ENCODE data around the gene MRM2.
A peak's percentile ranks its signal among the peaks of the same experiment; 100 is the strongest.

Gene MRM2

GRCh38 chr7:2271273-2272026 is 29.4 kb upstream of the MRM2 start (continued):
- no peak for TF ChIP-seq SNAI2 (CRISPR knock-in tag; IDR thresholded peaks at IDR 0.05)

- no peak for ATAC-seq
- TF ChIP-seq ZNF70 (CRISPR knock-in tag; IDR thresholded peaks at IDR 0.05) (no peak), OSR1 (CRISPR knock-in tag; IDR thresholded peaks at IDR 0.05) (no peak), CSRNP3 (CRISPR knock-in tag; IDR thresholded peaks at IDR 0.05) (no peak), CSDC2 (CRISPR knock-in tag; IDR thresholded peaks at IDR 0.05) (no peak), ZNF8 (CRISPR knock-in tag; IDR thresholded peaks at IDR 0.05) (no peak)
- TF ChIP-seq, protein P1, sequence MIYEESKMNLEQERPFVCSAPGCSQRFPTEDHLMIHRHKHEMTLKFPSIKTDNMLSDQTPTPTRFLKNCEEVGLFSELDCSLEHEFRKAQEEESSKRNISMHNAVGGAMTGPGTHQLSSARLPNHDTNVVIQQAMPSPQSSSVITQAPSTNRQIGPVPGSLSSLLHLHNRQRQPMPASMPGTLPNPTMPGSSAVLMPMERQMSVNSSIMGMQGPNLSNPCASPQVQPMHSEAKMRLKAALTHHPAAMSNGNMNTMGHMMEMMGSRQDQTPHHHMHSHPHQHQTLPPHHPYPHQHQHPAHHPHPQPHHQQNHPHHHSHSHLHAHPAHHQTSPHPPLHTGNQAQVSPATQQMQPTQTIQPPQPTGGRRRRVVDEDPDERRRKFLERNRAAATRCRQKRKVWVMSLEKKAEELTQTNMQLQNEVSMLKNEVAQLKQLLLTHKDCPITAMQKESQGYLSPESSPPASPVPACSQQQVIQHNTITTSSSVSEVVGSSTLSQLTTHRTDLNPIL (CRISPR knock-in tag; IDR thresholded peaks at IDR 0.05; ENCODE audit: low read depth), result no peak
- TF ChIP-seq, protein P2, sequence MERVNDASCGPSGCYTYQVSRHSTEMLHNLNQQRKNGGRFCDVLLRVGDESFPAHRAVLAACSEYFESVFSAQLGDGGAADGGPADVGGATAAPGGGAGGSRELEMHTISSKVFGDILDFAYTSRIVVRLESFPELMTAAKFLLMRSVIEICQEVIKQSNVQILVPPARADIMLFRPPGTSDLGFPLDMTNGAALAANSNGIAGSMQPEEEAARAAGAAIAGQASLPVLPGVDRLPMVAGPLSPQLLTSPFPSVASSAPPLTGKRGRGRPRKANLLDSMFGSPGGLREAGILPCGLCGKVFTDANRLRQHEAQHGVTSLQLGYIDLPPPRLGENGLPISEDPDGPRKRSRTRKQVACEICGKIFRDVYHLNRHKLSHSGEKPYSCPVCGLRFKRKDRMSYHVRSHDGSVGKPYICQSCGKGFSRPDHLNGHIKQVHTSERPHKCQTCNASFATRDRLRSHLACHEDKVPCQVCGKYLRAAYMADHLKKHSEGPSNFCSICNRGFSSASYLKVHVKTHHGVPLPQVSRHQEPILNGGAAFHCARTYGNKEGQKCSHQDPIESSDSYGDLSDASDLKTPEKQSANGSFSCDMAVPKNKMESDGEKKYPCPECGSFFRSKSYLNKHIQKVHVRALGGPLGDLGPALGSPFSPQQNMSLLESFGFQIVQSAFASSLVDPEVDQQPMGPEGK (CRISPR knock-in tag; IDR thresholded peaks at IDR 0.05; ENCODE audit: borderline replicate concordance), result no peak
- TF ChIP-seq, protein P3, sequence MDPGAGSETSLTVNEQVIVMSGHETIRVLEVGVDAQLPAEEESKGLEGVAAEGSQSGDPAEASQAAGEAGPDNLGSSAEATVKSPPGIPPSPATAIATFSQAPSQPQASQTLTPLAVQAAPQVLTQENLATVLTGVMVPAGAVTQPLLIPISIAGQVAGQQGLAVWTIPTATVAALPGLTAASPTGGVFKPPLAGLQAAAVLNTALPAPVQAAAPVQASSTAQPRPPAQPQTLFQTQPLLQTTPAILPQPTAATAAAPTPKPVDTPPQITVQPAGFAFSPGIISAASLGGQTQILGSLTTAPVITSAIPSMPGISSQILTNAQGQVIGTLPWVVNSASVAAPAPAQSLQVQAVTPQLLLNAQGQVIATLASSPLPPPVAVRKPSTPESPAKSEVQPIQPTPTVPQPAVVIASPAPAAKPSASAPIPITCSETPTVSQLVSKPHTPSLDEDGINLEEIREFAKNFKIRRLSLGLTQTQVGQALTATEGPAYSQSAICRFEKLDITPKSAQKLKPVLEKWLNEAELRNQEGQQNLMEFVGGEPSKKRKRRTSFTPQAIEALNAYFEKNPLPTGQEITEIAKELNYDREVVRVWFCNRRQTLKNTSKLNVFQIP (CRISPR knock-in tag; IDR thresholded peaks at IDR 0.05; ENCODE audit: borderline replicate concordance, low read depth), result no peak
Observed at GRCh38 chr7:2270495-2270894, 28.5 kb upstream of the MRM2 start.

- ATAC-seq, result peak; percentile 26
Observed at GRCh38 chr7:2269991-2270460, 28.0 kb upstream of the MRM2 start.

DNA sequence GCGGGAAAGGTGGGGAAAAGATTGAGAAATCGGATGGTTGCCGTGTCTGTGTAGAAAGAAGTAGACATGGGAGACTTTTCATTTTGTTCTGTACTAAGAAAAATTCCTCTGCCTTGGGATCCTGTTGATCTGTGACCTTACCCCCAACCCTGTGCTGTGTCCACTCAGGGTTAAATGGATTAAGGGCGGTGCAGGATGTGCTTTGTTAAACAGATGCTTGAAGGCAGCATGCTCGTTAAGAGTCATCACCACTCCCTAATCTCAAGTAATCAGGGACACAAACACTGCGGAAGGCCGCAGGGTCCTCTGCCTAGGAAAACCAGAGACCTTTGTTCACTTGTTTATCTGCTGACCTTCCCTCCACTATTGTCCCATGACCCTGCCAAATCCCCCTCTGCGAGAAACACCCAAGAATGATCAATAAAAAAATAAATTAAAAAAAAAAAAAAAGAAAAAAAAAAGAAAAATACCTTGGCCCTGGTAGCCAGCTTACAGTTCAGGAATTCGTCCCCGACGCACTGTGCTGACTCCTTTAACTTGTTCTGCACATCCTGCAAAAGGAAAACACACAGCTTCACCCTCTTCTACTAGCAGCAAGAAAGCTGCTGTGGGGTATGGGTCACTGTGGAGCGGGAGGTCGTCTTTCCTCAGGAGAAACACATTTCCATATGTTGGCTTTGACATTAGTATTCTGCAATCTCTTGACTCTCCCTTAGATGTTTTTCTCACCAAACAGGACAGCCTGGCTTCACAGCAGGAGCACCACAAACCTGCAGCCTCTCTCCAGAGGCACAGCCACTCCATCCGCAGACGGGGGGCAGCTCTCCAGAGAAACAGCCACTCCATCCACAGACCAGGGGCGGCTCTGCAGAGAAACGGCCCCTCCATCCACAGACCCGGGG is 27.3 kb upstream of the MRM2 start:
- ATAC-seq, result peak; percentile 34; the same call in 2 of the 3 replicates

More at GRCh38 chr7:2269991-2270460, 28.0 kb upstream of the MRM2 start:
- no peak for TF ChIP-seq ZNF565 (CRISPR knock-in tag; conservative IDR thresholded peaks at IDR 0.05; ENCODE audit: low read depth)
- no peak for TF ChIP-seq BACH2 (CRISPR knock-in tag; IDR thresholded peaks at IDR 0.05; ENCODE audit: borderline replicate concordance)
- no peak for TF ChIP-seq ISL1 (CRISPR knock-in tag; IDR thresholded peaks at IDR 0.05)
- no peak for TF ChIP-seq ZC3H10 (CRISPR knock-in tag; IDR thresholded peaks at IDR 0.05)
- no peak for TF ChIP-seq ZNF70 (CRISPR knock-in tag; IDR thresholded peaks at IDR 0.05)
- no peak for TF ChIP-seq GLIS3 (CRISPR knock-in tag; IDR thresholded peaks at IDR 0.05)
- TF ChIP-seq, protein P2 (CRISPR knock-in tag; IDR thresholded peaks at IDR 0.05; ENCODE audit: borderline replicate concordance), result no peak
- TF ChIP-seq CSDC2 (CRISPR knock-in tag; IDR thresholded peaks at IDR 0.05), result no peak
- TF ChIP-seq ZFP3 (CRISPR knock-in tag; IDR thresholded peaks at IDR 0.05), result no peak
- no peak for TF ChIP-seq ARNTL (CRISPR knock-in tag; IDR thresholded peaks at IDR 0.05; ENCODE audit: borderline replicate concordance, low read depth)
- TF ChIP-seq TSHZ2 (CRISPR knock-in tag; IDR thresholded peaks at IDR 0.05), result no peak
- TF ChIP-seq, protein P3 (CRISPR knock-in tag; IDR thresholded peaks at IDR 0.05; ENCODE audit: borderline replicate concordance, low read depth), result no peak
- TF ChIP-seq SNAI2 (CRISPR knock-in tag; IDR thresholded peaks at IDR 0.05), result no peak
- no peak for TF ChIP-seq TOX (CRISPR knock-in tag; IDR thresholded peaks at IDR 0.05; ENCODE audit: borderline replicate concordance)
- TF ChIP-seq RARB (CRISPR knock-in tag; IDR thresholded peaks at IDR 0.05), result no peak
